CD14-positive monocyte (primary cell): ENCODE data around the gene CSNK1D. TPM values are rescaled to one million over a fixed set of nuclear protein-coding genes. Genes with fewer than 3 reads are reported as not detected.

Source experiments
- DNase-seq, 3 donors: peaks; one replicate each; pipeline ENCODE4 v3.0.0-alpha.2; 2011 to 2022
- H2AFZ ChIP-seq: 2 replicates; pipeline ENCODE4 v1.6.0; 2012; ENCODE audit warnings: mild to moderate bottlenecking, low read depth, low read length, inconsistent platforms; ENCODE audit not compliant: insufficient read depth, poor library complexity, severe bottlenecking
- H3K27ac ChIP-seq, 2 donors: 1 replicate in 1 of 2; 2 replicates in 1 of 2; pipeline ENCODE4 v1.5.1; 2012 to 2013; ENCODE audit warnings: low read length in 2 of 2, control low read depth in 1 of 2, inconsistent platforms in 1 of 2, low read depth in 1 of 2, mild to moderate bottlenecking in 1 of 2
- H3K27me3 ChIP-seq, 2 donors: one replicate each; pipeline versions ENCODE4 v1.6.0 to v1.6.1; 2011 to 2013; ENCODE audit warnings: low read length in 2 of 2; ENCODE audit not compliant: control insufficient read depth in 2 of 2, insufficient read depth in 2 of 2
- H3K36me3 ChIP-seq, 2 donors: replicated peaks in 1 of 2; 1 replicate in 1 of 2; 2 replicates in 1 of 2; pipeline versions ENCODE4 v1.5.1 to v1.6.1; 2012 to 2013; ENCODE audit warnings: low read length in 2 of 2, control low read depth in 1 of 2, inconsistent platforms in 1 of 2, mild to moderate bottlenecking in 1 of 2; ENCODE audit not compliant: insufficient read depth in 2 of 2, control insufficient read depth in 1 of 2
- H3K4me1 ChIP-seq, 2 donors: 1 replicate in 1 of 2; 2 replicates in 1 of 2; pipeline versions ENCODE4 v1.5.1 to v1.6.1; 2012 to 2013; ENCODE audit warnings: low read length in 2 of 2, control low read depth in 1 of 2, inconsistent platforms in 1 of 2, mild to moderate bottlenecking in 1 of 2, moderate library complexity in 1 of 2; ENCODE audit not compliant: insufficient read depth in 2 of 2, control insufficient read depth in 1 of 2
- H3K4me2 ChIP-seq: replicated peaks from 2 replicates; pipeline ENCODE3; 2012; ENCODE audit warnings: low read length, moderate library complexity, mild to moderate bottlenecking; ENCODE audit not compliant: poor library complexity, severe bottlenecking; ENCODE audit errors: extremely low read depth
- H3K4me3 ChIP-seq, 3 experiments: fragments of 200-600 bp in 1 of 3; sonication (generic) in 1 of 3; replicated peaks in 1 of 3; 1 replicate in 2 of 3; 2 replicates in 1 of 3; pipeline ENCODE4 v1.5.1; 2011 to 2013; ENCODE audit warnings: low read length in 3 of 3, mild to moderate bottlenecking in 3 of 3, control low read depth in 2 of 3, low read depth in 2 of 3, inconsistent platforms in 1 of 3, moderate library complexity in 1 of 3
- H3K79me2 ChIP-seq: 2 replicates; pipeline ENCODE4 v1.6.0; 2012; ENCODE audit warnings: mild to moderate bottlenecking, control low read depth, inconsistent platforms, low read length, moderate library complexity; ENCODE audit not compliant: insufficient read depth
- H3K9ac ChIP-seq: 2 replicates; pipeline ENCODE4 v1.6.0; 2017; ENCODE audit warnings: low read length, mild to moderate bottlenecking; ENCODE audit not compliant: insufficient read depth, poor library complexity, severe bottlenecking
- H3K9me3 ChIP-seq, 2 donors: replicated peaks in 1 of 2; 1 replicate in 1 of 2; 2 replicates in 1 of 2; pipeline versions ENCODE4 v1.5.1 to v1.6.1; 2012 to 2013; ENCODE audit warnings: low read length in 2 of 2, control low read depth in 1 of 2; ENCODE audit not compliant: control insufficient read depth in 1 of 2, insufficient read depth in 1 of 2
- H4K20me1 ChIP-seq: 2 replicates; pipeline ENCODE4 v1.6.0; 2012; ENCODE audit warnings: mild to moderate bottlenecking, low read length, control low read depth, moderate library complexity; ENCODE audit not compliant: insufficient read depth
- H3K27ac Mint-ChIP-seq, 7 donors: one replicate each; pipeline ENCODE4 v1.8.0; 2020; ENCODE audit warnings: mild to moderate bottlenecking in 7 of 7, mixed read lengths in 7 of 7, moderate library complexity in 6 of 7, inconsistent platforms in 2 of 7
- H3K27me3 Mint-ChIP-seq, 3 donors: one replicate each; pipeline ENCODE4 v1.8.0; 2021 to 2022; ENCODE audit warnings: low read depth in 3 of 3, mild to moderate bottlenecking in 3 of 3, mixed read lengths in 3 of 3, moderate library complexity in 3 of 3, inconsistent platforms in 1 of 3
- H3K36me3 Mint-ChIP-seq, 2 donors: one replicate each; pipeline ENCODE4 v1.8.0; 2020; ENCODE audit warnings: mixed read lengths in 2 of 2, inconsistent platforms in 1 of 2, mild to moderate bottlenecking in 1 of 2
- H3K4me1 Mint-ChIP-seq: one replicate; pipeline ENCODE4 v1.8.0; 2020; ENCODE audit warnings: mild to moderate bottlenecking, mixed read lengths
- H3K4me3 Mint-ChIP-seq, 2 donors: one replicate each; pipeline ENCODE4 v1.8.0; 2020; ENCODE audit warnings: mild to moderate bottlenecking in 2 of 2, mixed read lengths in 2 of 2, moderate library complexity in 1 of 2
- H3K9me3 Mint-ChIP-seq, 7 donors: one replicate each; pipeline ENCODE4 v1.8.0; 2020 to 2022; ENCODE audit warnings: mixed read lengths in 7 of 7, mild to moderate bottlenecking in 6 of 7, moderate library complexity in 6 of 7, inconsistent platforms in 2 of 7
- WGBS: methylation state at CpG from one replicate; pipeline ENCODE4 v1.1.5; 2013; ENCODE audit warnings: missing lambda C conversion rate; ENCODE audit not compliant: insufficient coverage; 5-methylcytosine and 5-hydroxymethylcytosine counted together
- intact Hi-C, 2 donors: fragments of 100-400 bp; cut with micrococcal nuclease; formaldehyde crosslinking; loops; one replicate each; pipeline versions ENCODE4 v1.15.0 to v1.15.1; 2023
- polyA plus RNA-seq, 3 donors: library from polyadenylated mRNA; depleted of rRNA in 1 of 3; unstranded in 2 of 3; stranded (reverse) in 1 of 3; fragments of 300-500 nt in 2 of 3; fragments of >200 nt in 1 of 3; fragmentation: Illumina TruSeq in 2 of 3; gene quantifications; 1 replicate in 2 of 3; 2 replicates in 1 of 3; pipeline ENCODE4 v1.2.3, GENCODE V29; 2012 to 2021
- TF ChIP-seq, protein P1 (sequence below): fragments of 200-600 bp; IDR thresholded peaks from one replicate; pipeline ENCODE4 v1.8.0; 2022; ENCODE audit warnings: antibody characterized with exemption, mild to moderate bottlenecking

Gene CSNK1D
- polyA plus RNA-seq, 3 donors: 47.0 to 299 (median 60.9) TPM

DNA sequence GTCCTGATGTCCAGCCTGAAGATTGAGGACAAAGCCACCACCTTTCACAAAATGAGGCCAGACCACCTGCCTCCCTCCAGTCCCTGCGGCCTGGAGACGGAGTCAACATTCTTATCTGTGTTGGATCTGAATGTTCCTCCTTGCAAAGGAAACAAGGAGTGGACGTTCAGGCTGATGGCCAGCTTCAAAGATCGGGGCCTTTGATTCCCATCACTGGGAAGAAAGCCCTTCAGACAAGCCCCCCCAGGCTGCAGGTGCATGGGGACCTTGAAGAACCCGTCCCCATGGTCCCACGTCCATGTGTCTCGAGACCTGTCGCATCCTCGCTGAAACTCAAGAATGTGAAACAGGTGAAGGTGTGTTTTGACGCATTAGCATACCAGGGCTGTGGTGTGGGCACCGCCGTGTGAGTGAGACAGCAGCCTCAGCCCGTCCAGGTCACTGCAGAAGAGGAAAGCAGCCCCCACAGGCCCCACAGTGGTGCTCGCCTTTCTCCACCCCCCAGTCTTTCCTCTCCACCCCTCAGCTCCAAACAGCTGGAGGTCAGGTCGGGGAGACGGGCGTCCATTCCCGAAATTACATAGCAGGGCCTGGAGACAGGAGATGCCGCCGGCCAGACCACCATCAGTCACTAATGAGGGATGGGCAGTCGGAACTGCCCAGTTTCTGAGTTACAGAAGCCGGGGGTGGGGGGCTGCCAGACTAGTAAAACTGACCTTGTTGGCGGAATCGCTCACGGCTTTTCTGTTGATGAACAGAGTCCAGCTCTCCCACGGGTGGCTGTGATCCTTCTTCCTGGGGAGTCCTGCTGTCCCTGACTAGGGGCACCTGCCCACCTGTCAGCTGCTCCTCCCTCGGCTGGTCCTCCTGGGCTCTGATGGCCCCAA lies 877 bp upstream of the CSNK1D start:
- Histone ChIP-seq H3K4me2 (peak overlapping the region; percentile 81), H2AFZ (peak overlapping the region; percentile 79), H3K79me2 (peaks cover 47% of the 10 kb centered on the region), H3K4me3 (peak overlapping the region in 2 of 3 experiments; percentile 69 to 81), H3K27me3 (no peaks in the 10 kb centered on the region), H3K9ac (peak overlapping the region; percentile 93), H4K20me1 (peaks cover 33% of the 10 kb centered on the region), H3K9me3 (no peaks in the 10 kb centered on the region), H3K4me1 (peaks cover 47 to 62% of the 10 kb centered on the region in 2 donors), H3K36me3 (peaks cover 21 to 28% of the 10 kb centered on the region in 2 donors), H3K27ac (peak overlapping the region in 1 of 2 donors; percentile 89)
- Mint-ChIP-seq H3K4me3 (peak overlapping the region; percentile 80 to 85), H3K9me3 (peaks cover 0 to 2% (median 0%) of the 10 kb centered on the region in 7 donors), H3K27me3 (peaks cover 0 to 3% (median 0%) of the 10 kb centered on the region in 3 donors), H3K27ac (peak overlapping the region in 6 of 7 donors; percentile 59 to 98 (median 87)), H3K36me3 (peaks cover 46 to 48% of the 10 kb centered on the region in 2 donors), H3K4me1 (peaks cover 61% of the 10 kb centered on the region)
- WGBS: 90% methylated on average over 21 of the region's 27 CpGs
- TF ChIP-seq, protein P1, sequence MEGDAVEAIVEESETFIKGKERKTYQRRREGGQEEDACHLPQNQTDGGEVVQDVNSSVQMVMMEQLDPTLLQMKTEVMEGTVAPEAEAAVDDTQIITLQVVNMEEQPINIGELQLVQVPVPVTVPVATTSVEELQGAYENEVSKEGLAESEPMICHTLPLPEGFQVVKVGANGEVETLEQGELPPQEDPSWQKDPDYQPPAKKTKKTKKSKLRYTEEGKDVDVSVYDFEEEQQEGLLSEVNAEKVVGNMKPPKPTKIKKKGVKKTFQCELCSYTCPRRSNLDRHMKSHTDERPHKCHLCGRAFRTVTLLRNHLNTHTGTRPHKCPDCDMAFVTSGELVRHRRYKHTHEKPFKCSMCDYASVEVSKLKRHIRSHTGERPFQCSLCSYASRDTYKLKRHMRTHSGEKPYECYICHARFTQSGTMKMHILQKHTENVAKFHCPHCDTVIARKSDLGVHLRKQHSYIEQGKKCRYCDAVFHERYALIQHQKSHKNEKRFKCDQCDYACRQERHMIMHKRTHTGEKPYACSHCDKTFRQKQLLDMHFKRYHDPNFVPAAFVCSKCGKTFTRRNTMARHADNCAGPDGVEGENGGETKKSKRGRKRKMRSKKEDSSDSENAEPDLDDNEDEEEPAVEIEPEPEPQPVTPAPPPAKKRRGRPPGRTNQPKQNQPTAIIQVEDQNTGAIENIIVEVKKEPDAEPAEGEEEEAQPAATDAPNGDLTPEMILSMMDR: no peak
- intact Hi-C loops: no loop called here
- no peak for DNase-seq

- Histone ChIP-seq H3K9ac (peak overlapping the region; percentile 93), H3K27ac (peak overlapping the region; percentile 67 to 89), H4K20me1 (peaks cover 50% of the 10 kb centered on the region), H3K4me3 (peak overlapping the region; percentile 69 to 88 (median 81)), H3K4me2 (peak overlapping the region; percentile 81), H3K27me3 (no peaks in the 10 kb centered on the region), H3K79me2 (peaks cover 64% of the 10 kb centered on the region), H2AFZ (peak overlapping the region; percentile 79), H3K9me3 (no peaks in the 10 kb centered on the region), H3K36me3 (peaks cover 23 to 43% of the 10 kb centered on the region in 2 donors), H3K4me1 (peaks cover 43 to 66% of the 10 kb centered on the region in 2 donors)
- under 1% methylated on average over 39 of the region's 57 CpGs for WGBS
- intact Hi-C loops: loop anchor here in 1 of 2 donors (2.0 kb wide), 1 partner anchor 26 kb away; no protein-coding TSS in a partner anchor
- H3K27me3 Mint-ChIP-seq: peaks cover 0 to 3% (median 0%) of the 10 kb centered on the region in 3 donors
- peaks cover 62% of the 10 kb centered on the region for H3K4me1 Mint-ChIP-seq
- H3K27ac Mint-ChIP-seq: peak overlapping the region; percentile 93 to 98 (median 97)
- DNase-seq: peak in 2 of 3 donors; percentile 45 to 46
- H3K9me3 Mint-ChIP-seq: no peaks in the 10 kb centered on the region
- TF ChIP-seq, protein P1: no peak
- peaks cover 48 to 55% of the 10 kb centered on the region in 2 donors for H3K36me3 Mint-ChIP-seq
- H3K4me3 Mint-ChIP-seq: peak overlapping the region; percentile 90 to 98
Measured at GRCh38 chr17:82272495-82273326, 789 bp downstream of the CSNK1D start.
